ENCODE data around the gene CD34.

GRCh38 chr1:207913951-207914350 is 3.0 kb upstream of the CD34 start:
- TF ChIP-seq CTCF (IDR thresholded peaks at IDR 0.05; ENCODE audit: low read depth, low read length) (no peak), EZH2phosphoT487 (IDR thresholded peaks at IDR 0.05; ENCODE audit: low read depth) (no peak)
